Stimulated activated memory B cell treated with anti-CD40 and anti-IgM and Interleukin-4, amounts not matched to agents 10 μg/mL and 1 μg/mL and 100 μg/mL, for 72 hours (primary cell): ENCODE data around the gene TOMM22.

ENCODE experiments used
- ATAC-seq: fragments of 150-1000 bp; cut with Tn5 transposase; 2 replicates; pipeline ENCODE4 v1.10.0; 2021
- H3K27ac Mint-ChIP-seq: one replicate; pipeline ENCODE4 v1.8.0; 2022; ENCODE audit warnings: mild to moderate bottlenecking, mixed read lengths
- H3K27me3 Mint-ChIP-seq: one replicate; pipeline ENCODE4 v1.8.0; 2022; ENCODE audit warnings: mixed read lengths
- H3K36me3 Mint-ChIP-seq: one replicate; pipeline ENCODE4 v1.8.0; 2022; ENCODE audit warnings: mixed read lengths
- H3K4me1 Mint-ChIP-seq: one replicate; pipeline ENCODE4 v1.8.0; 2022; ENCODE audit warnings: mixed read lengths
- H3K4me3 Mint-ChIP-seq: one replicate; pipeline ENCODE4 v1.8.0; 2022; ENCODE audit warnings: mild to moderate bottlenecking, moderate library complexity, mixed read lengths
- H3K9me3 Mint-ChIP-seq: one replicate; pipeline ENCODE4 v1.8.0; 2022; ENCODE audit warnings: mixed read lengths

Gene TOMM22

GRCh38 chr22:38718414-38718813 lies 36.7 kb downstream of the TOMM22 start:
- Mint-ChIP-seq H3K27ac (no peak overlapping the region), H3K27me3 (no peaks in the 10 kb centered on the region), H3K4me3 (no peak overlapping the region), H3K9me3 (no peaks in the 10 kb centered on the region), H3K36me3 (peaks cover 56% of the 10 kb centered on the region), H3K4me1 (peaks cover 30% of the 10 kb centered on the region)
- no peak for ATAC-seq

- no peak overlapping the region for H3K27ac Mint-ChIP-seq
Observed at GRCh38 chr22:38719196-38719595, 37.4 kb downstream of the TOMM22 start.

DNA sequence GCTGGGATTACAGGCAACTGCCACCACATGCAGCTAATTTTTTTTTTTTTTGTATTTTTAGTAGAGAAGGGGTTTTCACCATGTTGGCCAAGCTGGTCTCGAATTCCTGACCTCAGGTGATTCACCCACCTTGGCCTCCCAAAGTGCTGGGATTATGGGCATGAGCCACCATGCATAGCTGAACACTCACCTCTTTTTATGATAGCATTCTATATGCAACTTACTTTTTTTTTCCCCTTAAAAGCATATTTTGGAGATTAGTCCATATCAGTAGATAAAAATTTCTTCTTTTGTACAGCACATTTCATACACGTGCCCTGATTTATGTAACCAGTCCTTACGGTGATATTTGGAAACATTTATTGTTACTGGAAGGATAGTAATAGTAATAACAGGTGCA lies 38.6 kb downstream of the TOMM22 start:
- no peaks in the 10 kb centered on the region for H3K27me3 Mint-ChIP-seq
- H3K4me1 Mint-ChIP-seq: peaks cover 11% of the 10 kb centered on the region
- no peak overlapping the region for H3K27ac Mint-ChIP-seq
- H3K4me3 Mint-ChIP-seq: no peak overlapping the region
- ATAC-seq: no peak
- H3K9me3 Mint-ChIP-seq: no peaks in the 10 kb centered on the region
- H3K36me3 Mint-ChIP-seq: peaks cover 62% of the 10 kb centered on the region

More at GRCh38 chr22:38719196-38719595, 37.4 kb downstream of the TOMM22 start:
- Mint-ChIP-seq H3K27me3 (no peaks in the 10 kb centered on the region), H3K4me3 (no peak overlapping the region), H3K36me3 (peaks cover 61% of the 10 kb centered on the region), H3K4me1 (peaks cover 22% of the 10 kb centered on the region), H3K9me3 (no peaks in the 10 kb centered on the region)
- ATAC-seq: no peak

DNA sequence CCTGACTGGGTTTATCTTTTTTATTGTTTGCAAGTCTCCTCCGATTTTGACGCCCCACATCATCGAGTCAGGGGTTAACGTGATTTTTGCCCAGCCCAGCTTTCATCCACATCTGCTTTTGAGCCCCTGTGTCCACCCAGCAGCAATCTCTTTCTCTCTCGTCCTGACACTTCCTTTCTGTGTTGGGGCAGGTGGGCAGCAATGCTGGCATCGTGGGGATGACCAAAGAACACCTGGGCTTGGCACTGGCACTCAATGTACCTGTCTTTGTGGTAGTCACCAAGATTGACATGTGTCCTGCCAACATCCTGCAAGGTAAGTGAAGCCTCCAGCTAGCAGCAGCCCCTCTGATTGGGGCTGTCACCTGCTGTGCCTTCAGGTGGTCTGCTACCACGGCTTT lies 39.8 kb downstream of the TOMM22 start:
- Mint-ChIP-seq H3K9me3 (no peaks in the 10 kb centered on the region), H3K27ac (no peak overlapping the region), H3K4me1 (peaks cover 7% of the 10 kb centered on the region), H3K27me3 (no peaks in the 10 kb centered on the region), H3K36me3 (peaks cover 60% of the 10 kb centered on the region), H3K4me3 (no peak overlapping the region)
- ATAC-seq: no peak

GRCh38 chr22:38724176-38724575 lies 42.4 kb downstream of the TOMM22 start:
- Mint-ChIP-seq H3K9me3 (no peaks in the 10 kb centered on the region), H3K27ac (no peak overlapping the region), H3K4me3 (no peak overlapping the region), H3K36me3 (peaks cover 62% of the 10 kb centered on the region), H3K27me3 (no peaks in the 10 kb centered on the region), H3K4me1 (no peaks in the 10 kb centered on the region)
- ATAC-seq: no peak

- Mint-ChIP-seq H3K27ac (no peak overlapping the region), H3K4me1 (no peaks in the 10 kb centered on the region), H3K9me3 (no peaks in the 10 kb centered on the region), H3K27me3 (no peaks in the 10 kb centered on the region), H3K4me3 (no peak overlapping the region), H3K36me3 (peaks cover 67% of the 10 kb centered on the region)
- ATAC-seq: no peak
Observed at GRCh38 chr22:38724926-38725571, 43.3 kb downstream of the TOMM22 start.

DNA sequence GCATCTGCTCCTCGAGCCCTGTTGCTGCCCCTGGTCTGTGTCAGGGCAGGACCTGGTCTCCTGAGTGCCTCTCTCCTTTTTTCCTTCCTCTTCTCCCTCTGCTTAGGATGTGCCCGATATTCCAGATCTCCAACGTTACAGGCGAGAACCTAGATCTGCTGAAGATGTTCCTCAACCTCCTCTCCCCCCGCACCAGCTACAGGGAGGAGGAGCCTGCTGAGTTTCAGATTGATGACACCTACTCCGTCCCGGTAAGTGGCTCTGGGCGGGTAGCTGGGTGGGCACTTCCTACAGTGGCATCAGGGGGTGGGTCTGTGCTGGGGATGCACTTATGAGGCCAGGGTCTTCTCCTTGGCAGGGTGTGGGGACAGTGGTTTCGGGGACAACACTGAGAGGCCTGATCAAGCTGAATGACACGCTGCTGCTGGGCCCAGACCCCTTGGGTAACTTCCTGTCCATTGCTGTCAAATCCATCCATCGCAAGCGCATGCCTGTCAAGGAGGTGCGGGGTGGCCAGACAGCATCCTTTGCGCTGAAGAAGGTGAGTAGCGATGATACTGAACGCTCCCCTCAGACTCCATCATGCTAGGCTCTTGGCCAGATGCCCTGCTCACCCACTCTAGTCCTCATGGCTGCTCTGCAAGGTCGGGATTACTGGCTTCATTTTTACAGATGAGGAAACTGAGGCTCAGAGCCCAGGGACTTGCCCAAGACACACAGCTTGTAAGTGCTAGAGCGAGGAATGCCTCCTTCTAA lies 44.3 kb downstream of the TOMM22 start:
- Mint-ChIP-seq H3K4me1 (no peaks in the 10 kb centered on the region), H3K36me3 (peaks cover 75% of the 10 kb centered on the region), H3K9me3 (no peaks in the 10 kb centered on the region), H3K27me3 (no peaks in the 10 kb centered on the region), H3K27ac (peak overlapping the region; percentile 15), H3K4me3 (no peak overlapping the region)
- no peak for ATAC-seq

- peak overlapping the region; percentile 15 for H3K27ac Mint-ChIP-seq
Observed at GRCh38 chr22:38727123-38727522, 45.4 kb downstream of the TOMM22 start.

DNA sequence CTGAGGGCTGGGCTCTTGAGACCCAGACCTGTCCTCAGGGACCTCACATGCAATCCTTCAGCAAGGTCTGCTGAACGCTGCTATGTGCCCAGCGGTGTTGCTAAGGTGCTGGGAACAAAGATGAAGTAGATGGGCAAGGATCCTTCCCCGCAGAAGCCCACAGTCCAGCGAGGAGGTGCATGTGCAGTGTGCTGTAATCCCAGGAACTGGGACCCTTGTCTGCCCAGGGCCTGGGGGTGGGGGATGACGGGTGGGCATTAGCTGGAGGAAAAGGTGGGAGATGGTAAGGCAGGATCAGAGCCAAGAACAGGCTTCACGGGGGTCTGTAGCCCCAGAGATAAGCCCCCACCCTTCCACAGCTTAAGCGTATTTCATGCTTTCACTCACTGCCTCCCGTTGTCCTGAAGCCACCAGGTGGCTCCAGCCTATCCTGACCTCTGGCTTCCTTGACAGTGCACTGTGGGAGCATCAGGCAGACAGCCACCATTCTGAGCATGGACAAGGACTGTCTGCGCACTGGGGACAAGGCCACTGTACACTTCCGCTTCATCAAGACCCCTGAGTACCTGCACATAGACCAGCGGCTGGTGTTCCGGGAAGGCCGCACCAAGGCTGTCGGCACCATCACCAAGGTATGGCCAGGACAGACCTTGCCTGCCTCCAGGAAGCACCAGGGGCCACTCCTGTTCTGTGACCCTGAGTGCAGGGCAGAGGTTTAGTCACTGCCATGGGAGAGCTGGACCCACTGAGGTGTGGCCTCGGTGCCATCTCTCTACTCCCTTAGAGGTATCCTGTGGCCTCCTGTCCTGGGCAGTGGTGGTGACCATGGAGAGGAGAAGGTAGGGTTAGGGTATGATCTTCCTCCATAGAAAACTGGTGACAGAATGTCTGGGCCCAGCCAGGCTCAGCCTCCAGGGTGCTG lies 46.0 kb downstream of the TOMM22 start:
- H3K36me3 Mint-ChIP-seq: peaks cover 71% of the 10 kb centered on the region
- peaks cover 2% of the 10 kb centered on the region for H3K4me1 Mint-ChIP-seq
- no peaks in the 10 kb centered on the region for H3K27me3 Mint-ChIP-seq
- ATAC-seq: no peak
- no peak overlapping the region for H3K4me3 Mint-ChIP-seq
- no peaks in the 10 kb centered on the region for H3K9me3 Mint-ChIP-seq
- H3K27ac Mint-ChIP-seq: peak overlapping the region; percentile 15

More at GRCh38 chr22:38727123-38727522, 45.4 kb downstream of the TOMM22 start:
- Mint-ChIP-seq H3K4me3 (no peak overlapping the region), H3K9me3 (no peaks in the 10 kb centered on the region), H3K4me1 (no peaks in the 10 kb centered on the region), H3K36me3 (peaks cover 74% of the 10 kb centered on the region), H3K27me3 (no peaks in the 10 kb centered on the region)
- no peak for ATAC-seq

GRCh38 chr22:38728871-38729796 lies 47.4 kb downstream of the TOMM22 start:
- peaks cover 69% of the 10 kb centered on the region for H3K36me3 Mint-ChIP-seq
- peaks cover 15% of the 10 kb centered on the region for H3K4me1 Mint-ChIP-seq
- H3K9me3 Mint-ChIP-seq: no peaks in the 10 kb centered on the region
- no peaks in the 10 kb centered on the region for H3K27me3 Mint-ChIP-seq
- no peak for ATAC-seq
- H3K4me3 Mint-ChIP-seq: no peak overlapping the region
- no peak overlapping the region for H3K27ac Mint-ChIP-seq

DNA sequence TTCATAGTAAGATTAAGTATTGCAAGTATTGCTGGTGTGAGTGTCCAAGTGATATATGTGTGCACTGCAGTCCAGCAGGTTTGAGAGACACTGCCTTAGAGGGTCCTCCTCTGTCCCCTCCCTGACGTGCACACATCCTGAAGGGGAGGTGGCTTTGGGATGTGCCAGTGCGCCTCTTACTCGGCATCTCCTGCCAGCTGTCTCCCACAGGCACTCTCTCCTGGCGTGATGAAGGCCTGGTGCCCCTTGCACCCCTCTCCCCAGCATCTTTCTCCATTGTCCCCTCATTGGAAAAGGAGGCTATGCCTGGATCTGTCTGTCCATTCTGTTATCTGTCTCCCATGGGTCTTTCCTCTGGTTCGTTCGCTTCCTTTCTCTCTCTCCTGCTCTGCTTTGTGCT lies 48.2 kb downstream of the TOMM22 start:
- H3K36me3 Mint-ChIP-seq: peaks cover 67% of the 10 kb centered on the region
- no peak overlapping the region for H3K27ac Mint-ChIP-seq
- H3K4me3 Mint-ChIP-seq: no peak overlapping the region
- H3K27me3 Mint-ChIP-seq: no peaks in the 10 kb centered on the region
- peaks cover 23% of the 10 kb centered on the region for H3K4me1 Mint-ChIP-seq
- ATAC-seq: no peak
- no peaks in the 10 kb centered on the region for H3K9me3 Mint-ChIP-seq

- Mint-ChIP-seq H3K4me1 (peaks cover 28% of the 10 kb centered on the region), H3K27ac (no peak overlapping the region), H3K36me3 (peaks cover 66% of the 10 kb centered on the region), H3K9me3 (no peaks in the 10 kb centered on the region), H3K27me3 (no peaks in the 10 kb centered on the region), H3K4me3 (no peak overlapping the region)
- ATAC-seq: no peak
Observed at GRCh38 chr22:38730411-38730871, 48.7 kb downstream of the TOMM22 start.

GRCh38 chr22:38731703-38732161 lies 50.0 kb downstream of the TOMM22 start:
- Mint-ChIP-seq H3K9me3 (no peaks in the 10 kb centered on the region), H3K27ac (peak overlapping the region; percentile 47), H3K4me1 (peaks cover 41% of the 10 kb centered on the region), H3K36me3 (peaks cover 65% of the 10 kb centered on the region), H3K4me3 (no peak overlapping the region), H3K27me3 (no peaks in the 10 kb centered on the region)
- no peak for ATAC-seq

DNA sequence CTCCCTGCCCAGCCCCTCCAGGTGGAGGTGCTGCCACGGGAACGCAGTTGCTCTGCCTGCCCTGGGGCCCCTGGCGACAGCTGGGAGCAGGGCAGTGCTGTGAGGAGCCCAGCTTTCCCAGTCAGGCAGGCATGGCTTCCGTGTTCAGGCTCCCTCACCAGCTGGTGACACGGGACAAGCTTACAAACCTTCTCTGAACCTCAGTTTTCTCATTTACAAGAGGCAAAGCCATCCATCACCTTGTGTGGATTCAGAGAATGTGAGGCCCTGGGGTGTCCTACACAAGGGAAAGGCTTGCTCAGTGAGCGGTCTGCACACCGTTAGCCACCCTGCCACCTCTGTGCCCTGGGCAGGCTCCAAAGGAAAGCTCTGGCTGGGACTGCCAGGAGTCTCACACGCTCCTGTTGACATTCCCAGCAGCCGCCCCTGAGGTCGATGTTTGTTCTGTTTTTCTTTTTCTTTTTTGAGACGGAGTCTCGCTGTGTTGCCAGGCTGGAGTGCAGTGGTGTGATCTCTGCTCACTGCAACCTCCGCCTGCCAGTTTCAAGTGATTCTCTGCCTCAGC lies 50.6 kb downstream of the TOMM22 start:
- no peak overlapping the region for H3K4me3 Mint-ChIP-seq
- peaks cover 65% of the 10 kb centered on the region for H3K36me3 Mint-ChIP-seq
- ATAC-seq: no peak
- no peaks in the 10 kb centered on the region for H3K27me3 Mint-ChIP-seq
- H3K4me1 Mint-ChIP-seq: peaks cover 47% of the 10 kb centered on the region
- peak overlapping the region; percentile 72 for H3K27ac Mint-ChIP-seq
- no peaks in the 10 kb centered on the region for H3K9me3 Mint-ChIP-seq
